ENCODE results near the gene WNT5B.

WNT5B gene

GRCh38 chr12:1657688-1658087 is 28.7 kb downstream of the WNT5B start:
- H3K36me3 ChIP-seq (ENCODE audit: control insufficient read depth, insufficient read depth, low read length), result no peaks in the 10 kb centered on the region
- no peak overlapping the region for H3K9ac ChIP-seq (ENCODE audit: low read length)
- H3K4me1 ChIP-seq (ENCODE audit: control insufficient read depth, insufficient read depth, low read length), result no peaks in the 10 kb centered on the region
- H3K4me3 ChIP-seq (ENCODE audit: low read depth, low read length), result no peak overlapping the region
- H3K9me3 ChIP-seq (ENCODE audit: control insufficient read depth, insufficient read depth, low read depth, low read length), result no peaks in the 10 kb centered on the region
- peaks cover 18% of the 10 kb centered on the region for H3K27me3 ChIP-seq (ENCODE audit: control insufficient read depth, insufficient read depth, low read length)
- H3K27ac ChIP-seq (ENCODE audit: low read depth, low read length), result no peak overlapping the region

GRCh38 chr12:1660304-1661187 is 31.5 kb downstream of the WNT5B start:
- Histone ChIP-seq H3K4me3 (ENCODE audit: low read depth, low read length) (0 out of 2 replicates have a peak overlapping the region, but pooled peaks have one; percentile 17), H3K27me3 (ENCODE audit: control insufficient read depth, insufficient read depth, low read length) (peaks cover 28% of the 10 kb centered on the region), H3K4me1 (ENCODE audit: control insufficient read depth, insufficient read depth, low read length) (no peaks in the 10 kb centered on the region), H3K9me3 (ENCODE audit: control insufficient read depth, insufficient read depth, low read depth, low read length) (no peaks in the 10 kb centered on the region), H3K9ac (ENCODE audit: low read length) (no peak overlapping the region), H3K27ac (ENCODE audit: low read depth, low read length) (no peak overlapping the region), H3K36me3 (ENCODE audit: control insufficient read depth, insufficient read depth, low read length) (no peaks in the 10 kb centered on the region)

GRCh38 chr12:1661553-1662335 is 32.7 kb downstream of the WNT5B start:
- H3K4me1 ChIP-seq (ENCODE audit: control insufficient read depth, insufficient read depth, low read length), result peaks cover 1% of the 10 kb centered on the region; the same call in 1 of the 2 replicates
- H3K9ac ChIP-seq (ENCODE audit: low read length), result no peak overlapping the region
- no peak overlapping the region for H3K27ac ChIP-seq (ENCODE audit: low read depth, low read length)
- H3K9me3 ChIP-seq (ENCODE audit: control insufficient read depth, insufficient read depth, low read depth, low read length), result no peaks in the 10 kb centered on the region
- no peaks in the 10 kb centered on the region for H3K36me3 ChIP-seq (ENCODE audit: control insufficient read depth, insufficient read depth, low read length)
- H3K4me3 ChIP-seq (ENCODE audit: low read depth, low read length), result peak overlapping the region; percentile 81
- H3K27me3 ChIP-seq (ENCODE audit: control insufficient read depth, insufficient read depth, low read length), result peaks cover 28% of the 10 kb centered on the region

GRCh38 chr12:1662761-1663439 is 33.9 kb downstream of the WNT5B start:
- H3K36me3 ChIP-seq (ENCODE audit: control insufficient read depth, insufficient read depth, low read length), result no peaks in the 10 kb centered on the region
- no peaks in the 10 kb centered on the region for H3K9me3 ChIP-seq (ENCODE audit: control insufficient read depth, insufficient read depth, low read depth, low read length)
- H3K9ac ChIP-seq (ENCODE audit: low read length), result no peak overlapping the region
- H3K27ac ChIP-seq (ENCODE audit: low read depth, low read length), result no peak overlapping the region
- peak overlapping the region; percentile 54 for H3K4me3 ChIP-seq (ENCODE audit: low read depth, low read length)
- peaks cover 28% of the 10 kb centered on the region for H3K27me3 ChIP-seq (ENCODE audit: control insufficient read depth, insufficient read depth, low read length)
- H3K4me1 ChIP-seq (ENCODE audit: control insufficient read depth, insufficient read depth, low read length), result peaks cover 4% of the 10 kb centered on the region; the same call in 1 of the 2 replicates

- Histone ChIP-seq H3K9me3 (ENCODE audit: control insufficient read depth, insufficient read depth, low read depth, low read length) (no peaks in the 10 kb centered on the region), H3K36me3 (ENCODE audit: control insufficient read depth, insufficient read depth, low read length) (no peaks in the 10 kb centered on the region), H3K4me1 (ENCODE audit: control insufficient read depth, insufficient read depth, low read length) (peaks cover 4% of the 10 kb centered on the region; the same call in 1 of the 2 replicates), H3K4me3 (ENCODE audit: low read depth, low read length) (peak overlapping the region; percentile 54), H3K27ac (ENCODE audit: low read depth, low read length) (no peak overlapping the region), H3K27me3 (ENCODE audit: control insufficient read depth, insufficient read depth, low read length) (peaks cover 28% of the 10 kb centered on the region), H3K9ac (ENCODE audit: low read length) (no peak overlapping the region)
These were observed 34.6 kb downstream of the WNT5B start for GRCh38 chr12:1663440-1664132.

GRCh38 chr12:1665366-1665765 is 36.3 kb downstream of the WNT5B start:
- Histone ChIP-seq H3K4me1 (ENCODE audit: control insufficient read depth, insufficient read depth, low read length) (peaks cover 4% of the 10 kb centered on the region; the same call in 1 of the 2 replicates), H3K27ac (ENCODE audit: low read depth, low read length) (no peak overlapping the region), H3K9me3 (ENCODE audit: control insufficient read depth, insufficient read depth, low read depth, low read length) (no peaks in the 10 kb centered on the region), H3K27me3 (ENCODE audit: control insufficient read depth, insufficient read depth, low read length) (peaks cover 20% of the 10 kb centered on the region), H3K36me3 (ENCODE audit: control insufficient read depth, insufficient read depth, low read length) (no peaks in the 10 kb centered on the region), H3K9ac (ENCODE audit: low read length) (no peak overlapping the region), H3K4me3 (ENCODE audit: low read depth, low read length) (no peak overlapping the region)

GRCh38 chr12:1666215-1666614 is 37.2 kb downstream of the WNT5B start:
- Histone ChIP-seq H3K4me1 (ENCODE audit: control insufficient read depth, insufficient read depth, low read length) (peaks cover 4% of the 10 kb centered on the region; the same call in 1 of the 2 replicates), H3K9me3 (ENCODE audit: control insufficient read depth, insufficient read depth, low read depth, low read length) (no peaks in the 10 kb centered on the region), H3K4me3 (ENCODE audit: low read depth, low read length) (no peak overlapping the region), H3K27ac (ENCODE audit: low read depth, low read length) (no peak overlapping the region), H3K9ac (ENCODE audit: low read length) (no peak overlapping the region), H3K36me3 (ENCODE audit: control insufficient read depth, insufficient read depth, low read length) (no peaks in the 10 kb centered on the region), H3K27me3 (ENCODE audit: control insufficient read depth, insufficient read depth, low read length) (peaks cover 14% of the 10 kb centered on the region)

- H3K4me1 ChIP-seq (ENCODE audit: control insufficient read depth, insufficient read depth, low read length), result peaks cover 4% of the 10 kb centered on the region; the same call in 1 of the 2 replicates
- H3K9ac ChIP-seq (ENCODE audit: low read length), result no peak overlapping the region
- peaks cover 10% of the 10 kb centered on the region for H3K27me3 ChIP-seq (ENCODE audit: control insufficient read depth, insufficient read depth, low read length)
- H3K4me3 ChIP-seq (ENCODE audit: low read depth, low read length), result no peak overlapping the region
- no peaks in the 10 kb centered on the region for H3K36me3 ChIP-seq (ENCODE audit: control insufficient read depth, insufficient read depth, low read length)
- H3K9me3 ChIP-seq (ENCODE audit: control insufficient read depth, insufficient read depth, low read depth, low read length), result no peaks in the 10 kb centered on the region
- H3K27ac ChIP-seq (ENCODE audit: low read depth, low read length), result no peak overlapping the region
These were observed 37.7 kb downstream of the WNT5B start for GRCh38 chr12:1666685-1667162.

- no peak overlapping the region for H3K9ac ChIP-seq (ENCODE audit: low read length)
These were observed 40.0 kb downstream of the WNT5B start for GRCh38 chr12:1668833-1669543.

More at GRCh38 chr12:1668833-1669543, 40.0 kb downstream of the WNT5B start:
- Histone ChIP-seq H3K36me3 (ENCODE audit: control insufficient read depth, insufficient read depth, low read length) (no peaks in the 10 kb centered on the region), H3K9me3 (ENCODE audit: control insufficient read depth, insufficient read depth, low read depth, low read length) (no peaks in the 10 kb centered on the region), H3K27ac (ENCODE audit: low read depth, low read length) (no peak overlapping the region), H3K27me3 (ENCODE audit: control insufficient read depth, insufficient read depth, low read length) (peaks cover under 1% of the 10 kb centered on the region; the same call in 1 of the 2 replicates), H3K4me1 (ENCODE audit: control insufficient read depth, insufficient read depth, low read length) (peaks cover 4% of the 10 kb centered on the region; the same call in 1 of the 2 replicates), H3K4me3 (ENCODE audit: low read depth, low read length) (no peak overlapping the region)

Data from HUES6 (cell line).